ENCODE data around the gene TPCN2.

Gene TPCN2

GRCh38 chr11:69058511-69059270, 10.0 kb downstream of the TPCN2 start:
- DNase-seq, result no peak

- DNase-seq, result no peak
Measured at GRCh38 chr11:69059429-69059828, 10.7 kb downstream of the TPCN2 start.

- DNase-seq, result no peak
Measured at GRCh38 chr11:69059985-69060384, 11.3 kb downstream of the TPCN2 start.

- DNase-seq, result no peak
Measured at GRCh38 chr11:69060806-69061712, 12.3 kb downstream of the TPCN2 start.

- no peak for DNase-seq
Measured at GRCh38 chr11:69061713-69062053, 13.0 kb downstream of the TPCN2 start.

- no peak for DNase-seq
Measured at GRCh38 chr11:69062169-69062855, 13.6 kb downstream of the TPCN2 start.

- no peak for DNase-seq
Measured at GRCh38 chr11:69062873-69063651, 14.3 kb downstream of the TPCN2 start.

- DNase-seq, result no peak
Measured at GRCh38 chr11:69063652-69064260, 15.0 kb downstream of the TPCN2 start.

- no peak for DNase-seq
Measured at GRCh38 chr11:69064394-69064957, 15.7 kb downstream of the TPCN2 start.

GRCh38 chr11:69065147-69065710, 16.5 kb downstream of the TPCN2 start:
- DNase-seq, result no peak

- no peak for DNase-seq
Measured at GRCh38 chr11:69066122-69067112, 17.7 kb downstream of the TPCN2 start.

GRCh38 chr11:69067200-69067599, 18.5 kb downstream of the TPCN2 start:
- DNase-seq, result no peak

- DNase-seq, result no peak
Measured at GRCh38 chr11:69071086-69071800, 22.5 kb downstream of the TPCN2 start.

- no peak for DNase-seq
Measured at GRCh38 chr11:69071956-69072355, 23.2 kb downstream of the TPCN2 start.

GRCh38 chr11:69073469-69073868, 24.7 kb downstream of the TPCN2 start:
- no peak for DNase-seq

- no peak for DNase-seq
Measured at GRCh38 chr11:69074375-69075140, 25.8 kb downstream of the TPCN2 start.

GRCh38 chr11:69075421-69076128, 26.8 kb downstream of the TPCN2 start:
- DNase-seq, result no peak

Measured in stimulated activated CD4-positive, alpha-beta T cell treated with anti-CD3 and anti-CD28 coated beads, Interleukin-4, amount 100 ng/mL, for 24 hours (primary cell).